GM13976 (cell line): ENCODE results near the gene MAPK1.
"Not testable (repeated sequence)": the region's sequence is repeated elsewhere in the genome, so short reads cannot be mapped to it uniquely, and the experiment has no call there.

Source experiments
- DNase-seq: peaks from one replicate; pipeline ENCODE4 v3.0.0; 2012; ENCODE audit warnings: low spot score
- in situ Hi-C: fragments of 300-500 bp; cut with MboI; formaldehyde crosslinking; loops from one replicate; pipeline ENCODE4 v1.12.0; 2022; ENCODE audit warnings: low sequenced_read_pairs, mixed read lengths, inconsistent platforms; ENCODE audit not compliant: unreplicated experiment
- TF ChIP-seq, protein P1 (sequence below): IDR thresholded peaks from 2 replicates; pipeline ENCODE4 v1.5.1; 2012; ENCODE audit warnings: borderline replicate concordance, mild to moderate bottlenecking; ENCODE audit not compliant: insufficient read depth; ENCODE audit errors: extremely low read depth, missing control alignments, control extremely low read depth

MAPK1 gene

DNA sequence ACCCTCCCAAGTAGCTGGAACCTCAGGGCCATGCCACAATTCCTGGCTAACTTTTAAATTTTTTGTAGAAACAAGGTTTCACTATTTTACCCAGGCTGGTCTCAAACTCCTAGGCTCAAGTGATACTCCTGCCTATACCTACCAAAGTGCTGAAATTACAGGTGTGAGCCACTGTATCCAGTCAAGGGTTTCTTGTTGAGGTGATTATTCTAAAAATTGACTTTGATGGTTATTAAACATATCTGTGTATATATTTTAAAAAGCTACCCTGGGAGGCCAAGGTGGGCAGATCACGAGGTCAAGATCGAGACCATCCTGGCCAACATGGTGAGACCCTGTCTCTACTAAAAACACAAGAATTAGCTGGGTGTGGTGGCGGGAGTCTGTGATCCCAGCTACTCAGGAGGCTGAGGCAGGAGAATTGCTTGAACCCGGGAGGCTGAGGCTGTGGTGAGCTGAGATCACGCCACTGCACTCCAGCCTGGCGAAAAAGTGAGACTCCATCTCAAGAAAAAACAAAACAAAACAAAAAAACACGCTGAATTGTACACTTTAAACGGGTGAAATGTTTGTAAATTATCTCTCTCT lies 27.1 kb downstream of the MAPK1 start:
- TF ChIP-seq, protein P1, sequence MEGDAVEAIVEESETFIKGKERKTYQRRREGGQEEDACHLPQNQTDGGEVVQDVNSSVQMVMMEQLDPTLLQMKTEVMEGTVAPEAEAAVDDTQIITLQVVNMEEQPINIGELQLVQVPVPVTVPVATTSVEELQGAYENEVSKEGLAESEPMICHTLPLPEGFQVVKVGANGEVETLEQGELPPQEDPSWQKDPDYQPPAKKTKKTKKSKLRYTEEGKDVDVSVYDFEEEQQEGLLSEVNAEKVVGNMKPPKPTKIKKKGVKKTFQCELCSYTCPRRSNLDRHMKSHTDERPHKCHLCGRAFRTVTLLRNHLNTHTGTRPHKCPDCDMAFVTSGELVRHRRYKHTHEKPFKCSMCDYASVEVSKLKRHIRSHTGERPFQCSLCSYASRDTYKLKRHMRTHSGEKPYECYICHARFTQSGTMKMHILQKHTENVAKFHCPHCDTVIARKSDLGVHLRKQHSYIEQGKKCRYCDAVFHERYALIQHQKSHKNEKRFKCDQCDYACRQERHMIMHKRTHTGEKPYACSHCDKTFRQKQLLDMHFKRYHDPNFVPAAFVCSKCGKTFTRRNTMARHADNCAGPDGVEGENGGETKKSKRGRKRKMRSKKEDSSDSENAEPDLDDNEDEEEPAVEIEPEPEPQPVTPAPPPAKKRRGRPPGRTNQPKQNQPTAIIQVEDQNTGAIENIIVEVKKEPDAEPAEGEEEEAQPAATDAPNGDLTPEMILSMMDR, result no peak
- in situ Hi-C loops, result no loop called here
- DNase-seq, result no peak

DNA sequence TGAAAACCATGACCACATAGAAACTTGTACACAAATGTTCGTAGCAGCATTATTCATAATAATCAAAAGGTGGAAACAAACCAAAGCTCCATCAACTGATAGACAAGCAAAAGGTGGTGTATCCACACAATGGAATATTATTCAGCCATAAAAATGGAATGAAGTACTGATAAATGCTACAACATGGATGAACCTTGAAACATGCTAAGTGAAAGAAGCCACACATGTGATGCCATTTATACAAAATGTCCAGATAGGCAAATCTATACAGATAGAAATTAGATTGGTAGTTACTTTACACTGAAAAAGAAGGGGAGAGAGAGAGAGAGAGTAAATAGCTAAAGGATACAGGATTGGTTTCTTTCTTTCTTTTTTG lies 27.7 kb downstream of the MAPK1 start:
- in situ Hi-C loops, result no loop called here
- no peak for DNase-seq
- TF ChIP-seq, protein P1, result no peak

DNA sequence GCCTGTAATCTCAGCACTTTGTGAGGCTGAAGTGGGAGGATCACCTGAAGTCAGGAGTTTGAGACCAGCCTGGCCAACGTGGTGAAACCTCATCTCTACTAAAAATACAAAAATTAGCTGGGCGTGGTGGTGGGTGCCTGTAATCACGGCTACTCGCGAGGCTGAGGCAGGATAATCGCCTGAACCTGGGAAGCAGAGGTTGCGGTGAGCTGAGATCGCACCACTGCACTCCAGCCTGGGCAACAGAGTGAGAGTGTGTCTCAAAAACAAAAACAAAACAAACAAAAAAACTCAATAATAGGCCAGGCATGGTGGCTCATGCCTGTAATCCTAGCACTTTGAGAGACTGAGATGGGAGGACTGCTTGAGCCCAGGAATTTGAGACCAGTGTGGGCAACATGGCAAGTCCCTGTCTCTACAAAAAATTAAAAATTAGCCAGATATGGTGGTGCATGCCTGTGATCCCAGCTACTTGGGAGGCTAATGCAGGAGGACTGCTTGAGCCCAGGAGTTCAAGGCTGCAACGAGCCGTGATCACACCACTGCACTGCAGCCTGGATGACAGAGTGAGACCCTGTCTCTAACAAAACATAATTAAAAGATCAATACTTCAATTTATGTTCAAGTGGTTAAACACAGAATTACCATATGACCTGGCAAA lies 28.2 kb downstream of the MAPK1 start:
- DNase-seq, in situ Hi-C loops: not testable (repeated sequence)

DNA sequence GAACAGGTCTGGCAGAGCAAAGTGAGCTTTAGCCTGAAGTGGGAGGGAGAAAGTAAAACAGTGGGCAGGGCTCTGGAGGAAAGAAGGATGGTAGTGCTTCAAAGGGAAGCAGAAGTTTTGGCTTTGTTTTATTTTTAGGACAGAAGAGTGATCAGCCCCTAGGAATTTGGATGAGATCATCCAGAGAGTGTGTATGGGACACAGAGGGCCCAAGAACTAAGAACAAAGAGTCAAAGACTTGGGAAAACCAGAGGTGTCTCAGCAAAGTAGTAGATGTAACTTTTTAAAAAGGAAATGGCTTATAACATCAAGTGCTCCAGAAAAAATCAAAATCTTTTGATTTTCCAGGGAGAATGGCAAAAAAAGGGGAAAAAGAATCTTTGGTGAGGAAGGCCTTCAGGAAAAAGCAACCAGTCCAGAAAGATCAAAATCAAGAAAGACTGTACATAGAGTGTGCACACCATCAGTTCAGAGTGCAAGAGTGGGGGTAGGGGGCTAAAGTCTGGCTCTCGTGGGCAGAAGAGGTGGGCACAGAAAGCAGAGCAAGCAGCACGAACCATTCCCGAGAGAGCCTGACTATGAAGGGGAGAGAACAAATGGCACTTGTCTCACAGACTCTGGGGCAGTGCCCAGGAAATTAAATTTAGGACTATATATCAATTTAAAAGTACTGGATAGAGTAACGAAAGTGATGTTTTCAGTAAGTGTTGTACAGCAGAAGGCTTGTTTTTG lies 30.0 kb downstream of the MAPK1 start:
- TF ChIP-seq, protein P1, result no peak
- DNase-seq, result no peak
- in situ Hi-C loops, result no loop called here

DNA sequence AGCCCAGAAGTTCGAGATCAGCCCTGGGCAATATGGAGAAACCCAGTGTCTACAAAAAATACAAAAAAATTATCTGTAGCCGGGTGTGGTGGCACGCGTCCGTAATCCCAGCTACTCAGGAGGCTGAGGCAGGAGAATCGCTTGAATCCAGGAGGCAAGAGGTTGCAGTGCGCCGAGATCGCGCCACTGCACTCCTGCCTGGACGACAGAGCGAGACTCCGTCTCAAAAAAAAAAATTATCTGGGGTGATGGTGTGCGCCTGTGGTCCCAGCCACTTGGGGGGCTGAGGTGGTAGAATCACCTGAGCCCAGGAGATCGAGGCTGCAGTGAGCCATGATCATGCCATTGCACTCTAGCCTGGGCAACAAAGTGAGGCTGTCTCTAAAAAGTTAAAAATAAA lies 31.0 kb downstream of the MAPK1 start:
- in situ Hi-C loops, DNase-seq: not testable (repeated sequence)

DNA sequence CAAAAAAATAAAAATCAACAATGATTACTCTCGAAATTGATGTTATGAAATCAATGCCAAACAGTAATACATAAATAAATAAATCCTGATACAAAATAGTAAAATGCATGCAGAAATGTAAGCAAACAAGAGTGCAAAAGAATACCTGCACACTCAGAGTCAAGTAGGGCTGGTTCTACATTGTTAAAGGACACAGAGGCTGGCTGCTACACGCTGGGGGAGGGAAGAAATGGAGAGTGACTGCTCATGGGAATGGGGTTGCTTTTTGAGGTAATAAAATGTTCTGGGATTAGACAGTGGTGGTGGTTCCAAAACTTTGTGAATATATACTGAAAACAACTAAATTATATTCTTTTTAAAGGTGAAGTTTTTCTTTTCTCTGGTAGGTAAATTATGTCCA lies 32.1 kb downstream of the MAPK1 start:
- TF ChIP-seq, protein P1, result no peak
- in situ Hi-C loops, result no loop called here
- no peak for DNase-seq

DNA sequence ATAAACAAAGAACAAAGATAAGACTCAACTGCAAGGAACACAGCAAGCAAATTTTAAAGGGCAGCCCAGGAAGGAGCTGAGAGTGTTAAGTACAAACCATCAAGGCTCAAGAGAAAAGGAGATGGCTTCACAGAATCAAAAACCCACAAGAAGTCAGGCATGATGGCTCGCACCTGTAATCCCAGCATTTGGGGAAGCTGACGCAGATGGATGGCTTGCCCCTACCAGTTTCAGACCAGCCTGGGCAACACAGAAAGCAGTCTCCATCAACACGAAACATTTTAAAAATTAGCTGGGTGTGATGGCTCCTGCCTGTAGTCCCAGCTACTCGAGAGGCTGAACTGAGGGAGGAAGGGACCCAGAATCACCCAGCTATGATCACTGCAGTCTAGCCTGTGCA lies 32.6 kb downstream of the MAPK1 start:
- no peak for DNase-seq
- in situ Hi-C loops, result no loop called here
- TF ChIP-seq, protein P1, result no peak
